Stomach (tissue), 4 donors: Measurements from ENCODE around the gene PRR12.

Source experiments
- CTCF ChIP-seq, 7 experiments: fragments of 450-650 bp in 4 of 7; fragments of 200-600 bp in 3 of 7; sonication (generic) in 3 of 7; IDR thresholded peaks; one replicate each; pipeline ENCODE4 v1.5.1; 2016 to 2019; ENCODE audit warnings: antibody characterized with exemption in 7 of 7, control low read depth in 2 of 7, mild to moderate bottlenecking in 1 of 7
- EP300 ChIP-seq: sonication (generic); formaldehyde crosslinking; IDR thresholded peaks from one replicate; pipeline ENCODE4 v1.6.1; 2017; ENCODE audit warnings: antibody characterized with exemption
- POLR2A ChIP-seq, 4 donors: fragments of 450-650 bp; IDR thresholded peaks; one replicate each; pipeline ENCODE4 v1.6.1; 2016; ENCODE audit warnings: antibody characterized with exemption in 4 of 4, control low read depth in 2 of 4, mild to moderate bottlenecking in 1 of 4, moderate library complexity in 1 of 4

DNA sequence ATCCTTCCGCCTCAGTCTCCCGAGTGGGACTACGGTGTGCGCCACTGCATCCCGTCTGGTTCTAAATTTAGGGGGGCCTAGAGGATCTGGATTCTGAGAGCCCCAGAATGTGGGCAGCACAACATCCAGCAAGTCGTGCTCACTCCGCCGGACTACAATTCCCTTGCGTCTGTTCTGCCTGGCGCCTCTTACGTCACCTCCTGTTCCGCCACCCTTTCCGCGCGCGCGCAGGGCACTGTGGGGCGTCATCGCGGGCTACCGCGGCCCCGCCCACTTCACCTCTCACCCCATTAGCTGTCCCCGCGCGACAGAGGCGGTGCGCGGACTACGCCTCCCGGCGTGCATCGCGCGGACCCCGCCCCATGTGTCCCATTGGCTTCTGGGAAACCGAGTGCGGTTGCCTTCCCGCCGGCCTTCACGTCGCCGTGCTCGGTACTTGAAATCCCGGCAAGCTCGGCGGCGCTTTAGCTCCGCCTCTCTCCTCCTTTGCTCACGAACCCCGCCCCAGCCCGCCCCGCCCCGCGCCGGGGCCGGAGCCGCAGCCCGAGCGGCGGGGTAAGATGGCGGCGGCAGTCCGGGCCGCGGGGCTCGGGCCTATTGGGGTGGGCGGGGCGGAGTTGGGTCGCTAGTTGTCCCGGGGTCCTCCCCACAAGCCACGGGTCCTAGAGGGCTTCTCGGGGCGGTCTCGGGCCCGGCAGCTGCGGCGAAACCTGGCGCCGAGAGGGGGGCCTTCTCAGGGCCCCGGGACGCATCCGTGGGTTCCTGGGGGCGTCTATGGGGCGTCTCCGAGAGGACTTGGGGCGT is 50.9 kb downstream of the PRR12 start, which contains the start of gene SCAF1:
- TF ChIP-seq CTCF (IDR thresholded peaks at IDR 0.05) (no peak), EP300 (no peak), POLR2A (IDR thresholded peaks at IDR 0.05) (peak in 2 of 4 donors; percentile 91 to 94)
